GM12873 (cell line): ENCODE data around the gene NOP53.

ENCODE experiments used
- CTCF ChIP-seq: IDR thresholded peaks from 2 replicates; pipeline ENCODE4 v1.5.1; 2012; ENCODE audit warnings: low read depth, mild to moderate bottlenecking, moderate library complexity, low read length, control low read depth; ENCODE audit not compliant: insufficient read depth; ENCODE audit errors: missing control alignments

The NOP53 gene

DNA sequence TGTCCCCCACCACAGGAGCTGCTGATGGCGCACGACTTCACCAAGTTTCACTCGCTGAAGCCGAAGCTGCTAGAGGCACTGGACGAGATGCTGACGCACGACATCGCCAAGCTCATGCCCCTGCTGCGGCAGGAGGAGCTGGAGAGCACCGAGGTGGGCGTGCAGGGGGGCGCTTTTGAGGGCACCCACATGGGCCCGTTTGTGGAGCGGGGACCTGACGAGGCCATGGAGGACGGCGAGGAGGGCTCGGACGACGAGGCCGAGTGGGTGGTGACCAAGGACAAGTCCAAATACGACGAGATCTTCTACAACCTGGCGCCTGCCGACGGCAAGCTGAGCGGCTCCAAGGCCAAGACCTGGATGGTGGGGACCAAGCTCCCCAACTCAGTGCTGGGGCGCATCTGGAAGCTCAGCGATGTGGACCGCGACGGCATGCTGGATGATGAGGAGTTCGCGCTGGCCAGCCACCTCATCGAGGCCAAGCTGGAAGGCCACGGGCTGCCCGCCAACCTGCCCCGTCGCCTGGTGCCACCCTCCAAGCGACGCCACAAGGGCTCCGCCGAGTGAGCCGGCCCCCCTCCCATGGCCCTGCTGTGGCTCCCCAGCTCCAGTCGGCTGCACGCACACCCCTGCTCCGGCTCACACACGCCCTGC is 4.4 kb upstream of the NOP53 start:
- no peak for TF ChIP-seq CTCF

- no peak for TF ChIP-seq CTCF
Measured at GRCh38 chr19:47741544-47742140, 3.7 kb upstream of the NOP53 start.

GRCh38 chr19:47742634-47743033 is 2.7 kb upstream of the NOP53 start:
- no peak for TF ChIP-seq CTCF

- no peak for TF ChIP-seq CTCF
Measured at GRCh38 chr19:47749326-47749725, 4.0 kb downstream of the NOP53 start.

GRCh38 chr19:47750752-47751151 is 5.4 kb downstream of the NOP53 start:
- no peak for TF ChIP-seq CTCF

DNA sequence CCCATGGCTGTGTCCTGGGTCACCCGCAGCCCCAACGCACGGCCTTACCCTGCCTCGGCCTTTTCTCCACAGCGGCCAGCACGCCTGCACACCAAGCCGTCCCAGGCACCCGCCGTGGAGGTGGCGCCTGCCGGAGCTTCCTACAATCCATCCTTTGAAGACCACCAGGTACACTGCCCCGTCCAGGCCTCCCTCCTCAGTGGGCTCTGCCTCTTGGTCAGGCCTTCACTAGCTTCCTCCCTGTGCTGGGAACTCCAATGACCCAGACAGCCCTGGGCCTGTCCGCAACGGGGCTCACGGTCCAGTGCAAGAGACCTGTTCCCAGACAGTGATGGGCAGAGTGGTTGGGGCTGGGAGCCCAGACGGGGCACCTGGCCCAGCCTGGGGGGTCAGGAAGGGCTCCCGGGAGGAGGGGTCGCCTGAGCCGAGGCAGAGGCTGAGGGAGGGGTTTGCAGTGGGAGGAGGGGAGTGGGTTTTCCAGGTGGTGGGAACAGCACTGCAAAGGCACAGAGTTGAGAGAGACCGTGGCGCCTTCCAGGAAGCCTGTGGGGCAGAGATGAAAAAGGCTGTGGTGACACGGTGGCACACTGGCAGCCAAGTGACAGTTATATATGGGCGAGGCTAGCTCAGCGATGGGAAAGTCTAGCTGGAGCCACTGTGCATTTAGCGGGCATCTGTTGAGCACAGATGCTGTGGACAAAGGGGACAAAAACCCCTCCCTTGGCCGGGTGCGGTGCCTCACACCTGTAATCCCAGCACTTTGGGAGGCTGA is 7.3 kb downstream of the NOP53 start:
- TF ChIP-seq CTCF: no peak

DNA sequence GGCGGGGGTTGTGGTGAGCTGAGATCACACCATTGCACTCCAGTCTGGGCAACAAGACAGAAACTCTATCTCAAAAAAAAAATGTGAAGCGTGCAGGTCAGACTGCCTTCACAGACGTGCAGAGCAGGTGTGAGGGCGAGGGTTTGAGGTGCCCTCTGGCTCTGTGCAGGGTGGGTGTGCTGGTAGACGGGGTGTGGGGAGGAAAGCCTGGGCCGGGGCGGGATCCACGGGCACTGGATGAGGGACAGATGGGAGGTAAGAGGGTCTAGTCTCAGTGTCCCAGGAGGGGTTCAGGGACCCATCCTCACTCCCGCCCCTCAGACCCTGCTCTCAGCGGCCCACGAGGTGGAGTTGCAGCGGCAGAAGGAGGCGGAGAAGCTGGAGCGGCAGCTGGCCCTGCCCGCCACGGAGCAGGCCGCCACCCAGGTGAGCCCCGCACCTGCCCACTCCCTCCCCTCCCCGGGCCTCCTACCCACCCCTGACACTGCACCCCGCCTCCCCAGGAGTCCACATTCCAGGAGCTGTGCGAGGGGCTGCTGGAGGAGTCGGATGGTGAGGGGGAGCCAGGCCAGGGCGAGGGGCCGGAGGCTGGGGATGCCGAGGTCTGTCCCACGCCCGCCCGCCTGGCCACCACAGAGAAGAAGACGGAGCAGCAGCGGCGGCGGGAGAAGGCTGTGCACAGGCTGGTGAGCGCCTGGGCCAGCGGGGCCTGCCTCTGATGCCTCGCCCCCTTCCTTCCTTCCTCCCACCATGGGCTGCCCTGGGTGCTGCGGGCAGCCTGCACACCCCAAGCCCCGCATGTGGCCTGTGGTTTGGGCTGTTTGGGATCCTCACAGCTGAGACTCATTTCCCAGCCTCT is 9.1 kb downstream of the NOP53 start:
- TF ChIP-seq CTCF: no peak
